SU-DHL-6 (cell line): ENCODE data around the gene PNPLA2.
A peak's percentile ranks its signal among the peaks of the same experiment; 100 is the strongest.

Source experiments
- H2AFZ ChIP-seq: fragments of 200-600 bp; sonication (generic); 2 replicates; pipeline ENCODE4 v1.6.1; 2014; ENCODE audit warnings: low read depth, mild to moderate bottlenecking, moderate library complexity, mixed read lengths, antibody characterized with exemption, low read length; ENCODE audit not compliant: severe bottlenecking
- H3F3A ChIP-seq: fragments of 200-600 bp; shearing (Covaris generic); 2 replicates; pipeline ENCODE4 v1.6.0; 2016; ENCODE audit warnings: antibody characterized with exemption, mild to moderate bottlenecking; ENCODE audit not compliant: insufficient read depth
- H3K27ac ChIP-seq: fragments of 200-600 bp; sonication (generic); 2 replicates; pipeline ENCODE4 v1.5.1; 2016; ENCODE audit warnings: low read depth, mild to moderate bottlenecking, low read length, moderate library complexity, mixed read lengths
- H3K27me3 ChIP-seq: fragments of 200-600 bp; sonication (generic), shearing (Covaris generic); 2 replicates; pipeline ENCODE4 v1.6.0; 2014; ENCODE audit warnings: mild to moderate bottlenecking, low read length
- H3K36me3 ChIP-seq: fragments of 200-600 bp; sonication (generic); 2 replicates; pipeline ENCODE4 v1.6.1; 2014; ENCODE audit warnings: mild to moderate bottlenecking, low read length, mixed read lengths
- H3K4me2 ChIP-seq: fragments of 300-600, 200-600 bp; shearing (Covaris generic), sonication (generic); 2 replicates; pipeline ENCODE4 v1.6.0; 2014; ENCODE audit warnings: low read length, low read depth, mild to moderate bottlenecking; ENCODE audit not compliant: poor library complexity, severe bottlenecking
- H3K4me3 ChIP-seq: fragments of 200-600 bp; sonication (generic); 2 replicates; pipeline ENCODE4 v1.5.1; 2014; ENCODE audit warnings: antibody characterized with exemption, low read length, mild to moderate bottlenecking, mixed read lengths; ENCODE audit not compliant: insufficient read depth, poor library complexity, severe bottlenecking
- H3K79me2 ChIP-seq: fragments of 200-600 bp; sonication (generic); 2 replicates; pipeline ENCODE4 v1.6.1; 2014; ENCODE audit warnings: mild to moderate bottlenecking, low read length, moderate library complexity; ENCODE audit not compliant: insufficient read depth
- H3K9ac ChIP-seq: fragments of 200-600 bp; sonication (generic); 2 replicates; pipeline ENCODE4 v1.7.0; 2014; ENCODE audit warnings: mild to moderate bottlenecking, low read length
- H3K9me2 ChIP-seq: fragments of 200-600 bp; sonication (generic); replicated peaks from 2 replicates; pipeline ENCODE4 v1.6.1; 2014; ENCODE audit warnings: low read length; ENCODE audit not compliant: insufficient read depth
- H3K9me3 ChIP-seq: fragments of 200-600 bp; sonication (generic); 2 replicates; pipeline ENCODE4 v1.6.1; 2014; ENCODE audit warnings: low read length, mixed read lengths; ENCODE audit not compliant: insufficient read depth
- H4K20me1 ChIP-seq: fragments of 200-600 bp; sonication (generic); 2 replicates; pipeline ENCODE4 v1.6.1; 2014; ENCODE audit warnings: low read depth, mild to moderate bottlenecking, antibody characterized with exemption, low read length, moderate library complexity, mixed read lengths
- EZH2phosphoT487 ChIP-seq: fragments of 200-600 bp; sonication (generic), shearing (Covaris generic); conservative IDR thresholded peaks from 2 replicates; pipeline ENCODE4 v1.6.1; 2018; ENCODE audit warnings: mild to moderate bottlenecking, antibody characterized with exemption, low read length, moderate library complexity, mixed read lengths
- TF ChIP-seq, protein P1 (sequence below): fragments of 200-600 bp; sonication (generic); IDR thresholded peaks from one replicate; pipeline ENCODE4 v1.5.1; 2017; ENCODE audit warnings: antibody characterized with exemption, mild to moderate bottlenecking, low read length, moderate library complexity; ENCODE audit not compliant: insufficient read depth, poor library complexity, severe bottlenecking

Gene PNPLA2

GRCh38 chr11:847876-848275 lies 29.2 kb downstream of the PNPLA2 start:
- no peaks in the 10 kb centered on the region for H3K27me3 ChIP-seq
- H3K9me3 ChIP-seq = no peaks in the 10 kb centered on the region
- no peaks in the 10 kb centered on the region for H3F3A ChIP-seq
- H2AFZ ChIP-seq = no peak overlapping the region
- no peak overlapping the region for H3K27ac ChIP-seq
- no peaks in the 10 kb centered on the region for H4K20me1 ChIP-seq
- TF ChIP-seq, protein P1, sequence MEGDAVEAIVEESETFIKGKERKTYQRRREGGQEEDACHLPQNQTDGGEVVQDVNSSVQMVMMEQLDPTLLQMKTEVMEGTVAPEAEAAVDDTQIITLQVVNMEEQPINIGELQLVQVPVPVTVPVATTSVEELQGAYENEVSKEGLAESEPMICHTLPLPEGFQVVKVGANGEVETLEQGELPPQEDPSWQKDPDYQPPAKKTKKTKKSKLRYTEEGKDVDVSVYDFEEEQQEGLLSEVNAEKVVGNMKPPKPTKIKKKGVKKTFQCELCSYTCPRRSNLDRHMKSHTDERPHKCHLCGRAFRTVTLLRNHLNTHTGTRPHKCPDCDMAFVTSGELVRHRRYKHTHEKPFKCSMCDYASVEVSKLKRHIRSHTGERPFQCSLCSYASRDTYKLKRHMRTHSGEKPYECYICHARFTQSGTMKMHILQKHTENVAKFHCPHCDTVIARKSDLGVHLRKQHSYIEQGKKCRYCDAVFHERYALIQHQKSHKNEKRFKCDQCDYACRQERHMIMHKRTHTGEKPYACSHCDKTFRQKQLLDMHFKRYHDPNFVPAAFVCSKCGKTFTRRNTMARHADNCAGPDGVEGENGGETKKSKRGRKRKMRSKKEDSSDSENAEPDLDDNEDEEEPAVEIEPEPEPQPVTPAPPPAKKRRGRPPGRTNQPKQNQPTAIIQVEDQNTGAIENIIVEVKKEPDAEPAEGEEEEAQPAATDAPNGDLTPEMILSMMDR = no peak
- TF ChIP-seq EZH2phosphoT487 = no peak
- no peaks in the 10 kb centered on the region for H3K79me2 ChIP-seq
- H3K4me3 ChIP-seq = no peak overlapping the region
- no peaks in the 10 kb centered on the region for H3K36me3 ChIP-seq
- no peak overlapping the region for H3K9ac ChIP-seq
- H3K4me2 ChIP-seq = no peak overlapping the region
- H3K9me2 ChIP-seq = no peaks in the 10 kb centered on the region

- Histone ChIP-seq H3K27ac (no peak overlapping the region), H3K4me2 (peak overlapping the region; percentile 62), H3K9me3 (no peaks in the 10 kb centered on the region), H3K4me3 (no peak overlapping the region), H3F3A (no peaks in the 10 kb centered on the region), H3K79me2 (no peaks in the 10 kb centered on the region), H4K20me1 (no peaks in the 10 kb centered on the region), H3K27me3 (no peaks in the 10 kb centered on the region), H3K9me2 (no peaks in the 10 kb centered on the region), H3K36me3 (no peaks in the 10 kb centered on the region), H2AFZ (no peak overlapping the region), H3K9ac (no peak overlapping the region)
- no peak for TF ChIP-seq EZH2phosphoT487
- TF ChIP-seq, protein P1 = peak; percentile 92
Measured at GRCh38 chr11:848380-848931, 29.7 kb downstream of the PNPLA2 start.

GRCh38 chr11:849104-849824 lies 30.6 kb downstream of the PNPLA2 start:
- H3F3A ChIP-seq = no peaks in the 10 kb centered on the region
- H2AFZ ChIP-seq = no peak overlapping the region
- TF ChIP-seq EZH2phosphoT487 = 0 out of 2 replicates have a peak, but pooled peaks have one; percentile 66
- TF ChIP-seq, protein P1 = no peak
- no peaks in the 10 kb centered on the region for H3K79me2 ChIP-seq
- no peaks in the 10 kb centered on the region for H3K9me3 ChIP-seq
- peak overlapping the region; percentile 62 for H3K4me2 ChIP-seq
- H3K4me3 ChIP-seq = peak overlapping the region; percentile 41
- peak overlapping the region; percentile 41; the same call in 1 of the 2 replicates for H3K9ac ChIP-seq
- H3K36me3 ChIP-seq = no peaks in the 10 kb centered on the region
- H3K27ac ChIP-seq = no peak overlapping the region
- H3K9me2 ChIP-seq = no peaks in the 10 kb centered on the region
- no peaks in the 10 kb centered on the region for H4K20me1 ChIP-seq
- H3K27me3 ChIP-seq = no peaks in the 10 kb centered on the region
